ENCODE results near the gene WNT7A.

WNT7A gene

DNA sequence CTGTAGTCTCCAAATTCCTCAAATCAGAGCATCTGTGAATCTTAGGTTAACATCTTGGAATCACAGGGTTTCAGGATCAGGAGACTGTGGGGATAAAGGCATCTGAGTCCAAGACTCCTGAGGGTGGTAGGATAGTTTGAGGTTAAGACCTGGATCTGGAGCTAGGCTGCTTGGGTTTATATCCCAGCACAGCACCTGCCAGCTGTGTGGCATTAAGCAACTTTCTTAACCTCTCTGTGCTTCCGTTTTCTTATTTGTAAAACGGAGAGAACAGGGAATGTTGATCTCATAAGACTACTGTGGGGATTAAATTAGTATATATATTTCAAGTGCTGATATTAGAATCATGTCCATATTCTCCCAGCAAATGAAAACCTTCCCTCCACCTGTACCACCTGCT lies 33.6 kb downstream of the WNT7A start:
- TF ChIP-seq CTCF (IDR thresholded peaks at IDR 0.05; ENCODE audit: low read depth, low read length, missing control alignments) = no peak
- DNase-seq (ENCODE audit: extremely low read depth, low read depth) = no peak
- no peak overlapping the region for H3K4me3 ChIP-seq (replicated peaks; ENCODE audit: low read depth, low read length)

DNA sequence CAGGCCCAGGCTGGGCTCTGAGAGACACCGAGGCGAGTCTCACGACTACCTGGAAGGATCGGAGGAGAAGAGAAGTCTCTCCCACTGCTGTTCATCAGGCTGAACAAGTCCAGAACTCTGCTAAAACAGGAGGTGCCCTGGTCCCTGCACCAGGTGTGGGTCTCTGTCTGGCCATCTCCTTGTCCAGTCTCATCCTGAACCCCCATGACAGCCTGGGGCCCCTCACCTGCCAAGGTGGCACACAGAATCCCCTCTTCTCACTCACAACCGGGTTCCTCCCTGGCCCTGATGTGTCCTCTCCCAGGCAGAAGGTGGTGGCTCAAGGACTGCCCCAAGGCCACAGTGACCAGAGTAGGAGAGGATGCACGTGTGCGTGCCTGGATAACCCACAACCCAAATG lies 34.1 kb downstream of the WNT7A start:
- TF ChIP-seq CTCF (IDR thresholded peaks at IDR 0.05; ENCODE audit: low read depth, low read length, missing control alignments) = no peak
- DNase-seq (ENCODE audit: extremely low read depth, low read depth) = no peak
- H3K4me3 ChIP-seq (replicated peaks; ENCODE audit: low read depth, low read length) = no peak overlapping the region

DNA sequence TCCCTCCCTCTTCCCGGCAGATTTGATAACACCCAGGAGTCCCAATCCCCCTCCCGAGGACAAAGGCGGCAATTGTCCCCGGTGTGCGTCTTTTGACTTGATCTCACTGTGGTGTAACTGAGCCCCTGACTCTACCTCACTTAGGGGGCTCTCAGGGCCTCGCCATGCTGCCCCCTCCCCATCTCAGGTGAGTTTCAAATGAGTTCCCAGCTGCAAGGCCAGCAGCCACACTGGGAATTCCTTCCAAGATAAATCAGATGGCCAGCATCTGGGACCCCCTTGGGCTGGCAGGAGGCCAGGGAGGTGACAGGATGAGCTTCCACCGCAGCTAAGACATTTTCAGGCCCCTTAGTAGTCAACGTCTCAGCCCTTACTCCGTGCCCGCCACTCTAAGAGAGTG lies 35.0 kb downstream of the WNT7A start:
- DNase-seq (ENCODE audit: extremely low read depth, low read depth) = no peak
- H3K4me3 ChIP-seq (replicated peaks; ENCODE audit: low read depth, low read length) = no peak overlapping the region
- TF ChIP-seq CTCF (IDR thresholded peaks at IDR 0.05; ENCODE audit: low read depth, low read length, missing control alignments) = no peak

DNA sequence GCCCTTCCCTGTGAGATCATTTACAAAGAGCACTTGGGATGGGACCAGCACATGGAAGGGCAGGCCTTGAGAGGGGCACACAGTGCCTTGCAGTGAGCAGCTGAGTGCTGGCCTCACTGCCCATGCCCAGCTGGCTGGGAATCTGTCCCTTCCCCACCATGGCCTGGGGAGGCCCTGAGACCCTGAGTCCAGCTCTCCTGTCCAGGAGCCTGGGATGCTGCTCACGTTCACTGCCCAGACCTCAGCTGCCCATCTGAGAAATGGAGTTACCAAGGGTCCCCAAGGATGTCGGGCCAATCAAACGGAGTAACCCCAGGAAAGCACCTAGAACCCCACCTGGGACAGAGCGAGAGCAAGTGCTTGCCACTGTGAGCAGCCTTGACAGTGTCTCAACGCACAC lies 35.6 kb downstream of the WNT7A start:
- DNase-seq (ENCODE audit: extremely low read depth, low read depth) = no peak
- TF ChIP-seq CTCF (IDR thresholded peaks at IDR 0.05; ENCODE audit: low read depth, low read length, missing control alignments) = no peak
- no peak overlapping the region for H3K4me3 ChIP-seq (replicated peaks; ENCODE audit: low read depth, low read length)

DNA sequence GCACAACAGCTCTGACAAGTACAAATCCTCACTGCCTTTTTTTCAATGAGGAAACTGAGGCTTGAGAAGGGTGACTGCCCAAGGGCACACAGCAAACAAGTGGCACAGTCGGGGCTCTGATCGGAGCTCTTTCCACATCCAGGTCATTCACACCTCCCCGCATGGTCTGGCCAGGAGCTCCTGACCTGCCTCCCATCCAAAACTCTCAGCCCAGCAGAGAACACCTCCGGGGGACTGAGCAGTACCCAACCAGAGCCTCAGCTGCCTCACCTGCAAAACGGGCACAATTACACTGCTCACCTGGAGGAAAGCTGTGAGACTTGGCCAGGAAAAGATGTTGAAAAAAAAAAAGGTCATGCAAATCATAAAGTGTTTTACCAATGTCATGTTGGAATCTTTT lies 36.5 kb downstream of the WNT7A start:
- no peak for DNase-seq (ENCODE audit: extremely low read depth, low read depth)
- H3K4me3 ChIP-seq (replicated peaks; ENCODE audit: low read depth, low read length) = no peak overlapping the region
- TF ChIP-seq CTCF (IDR thresholded peaks at IDR 0.05; ENCODE audit: low read depth, low read length, missing control alignments) = no peak

GRCh38 chr3:13842226-13842625 lies 37.6 kb downstream of the WNT7A start:
- no peak for TF ChIP-seq CTCF (IDR thresholded peaks at IDR 0.05; ENCODE audit: low read depth, low read length, missing control alignments)
- no peak overlapping the region for H3K4me3 ChIP-seq (replicated peaks; ENCODE audit: low read depth, low read length)
- DNase-seq (ENCODE audit: extremely low read depth, low read depth) = no peak

- TF ChIP-seq CTCF (IDR thresholded peaks at IDR 0.05; ENCODE audit: low read depth, low read length, missing control alignments) = no peak
- H3K4me3 ChIP-seq (replicated peaks; ENCODE audit: low read depth, low read length) = no peak overlapping the region
- DNase-seq (ENCODE audit: extremely low read depth, low read depth) = no peak
These were observed 38.0 kb downstream of the WNT7A start for GRCh38 chr3:13841826-13842225.
